Keratinocyte (primary cell): ENCODE measurements around the gene MAGI1. TPM values are rescaled to one million over a fixed set of nuclear protein-coding genes. Genes with fewer than 3 reads are reported as not detected.

Experiments used
- DNase-seq: peaks from one replicate; pipeline ENCODE4 v3.0.0-alpha.2; 2011; ENCODE audit warnings: low read depth, missing footprints, low spot score
- FAIRE-seq: peaks from 2 replicates; lab custom pipeline; 2011; peaks lifted over from hg19 to GRCh38; lab: Jason Lieb, UNC
- H2AFZ ChIP-seq: 2 replicates; pipeline ENCODE4 v1.6.0; 2012; ENCODE audit warnings: low read length, control low read depth, inconsistent platforms; ENCODE audit not compliant: control insufficient read depth
- H3K27ac ChIP-seq: 2 replicates; pipeline ENCODE4 v1.5.1; 2011; ENCODE audit warnings: low read length; ENCODE audit not compliant: control insufficient read depth, insufficient read depth
- H3K27me3 ChIP-seq: 3 replicates; pipeline ENCODE4 v1.6.0; 2011; ENCODE audit warnings: low read length; ENCODE audit not compliant: control insufficient read depth, insufficient read depth; ENCODE audit errors: extremely low read depth
- H3K36me3 ChIP-seq, 2 experiments: 2 replicates in 1 of 2; 3 replicates in 1 of 2; pipeline ENCODE4 v1.5.1; 2011; ENCODE audit warnings: low read length in 2 of 2, mild to moderate bottlenecking in 1 of 2; ENCODE audit not compliant: control insufficient read depth in 2 of 2, insufficient read depth in 2 of 2; ENCODE audit errors: extremely low read depth in 1 of 2
- H3K4me1 ChIP-seq: 3 replicates; pipeline ENCODE4 v1.5.1; 2011; ENCODE audit warnings: low read length; ENCODE audit not compliant: control insufficient read depth, insufficient read depth; ENCODE audit errors: extremely low read depth
- H3K4me2 ChIP-seq: 3 replicates; pipeline ENCODE4 v1.6.0; 2011; ENCODE audit warnings: low read depth, low read length; ENCODE audit not compliant: control insufficient read depth, insufficient read depth; ENCODE audit errors: extremely low read depth
- H3K4me3 ChIP-seq, 3 experiments: fragments of 200-600 bp in 1 of 3; sonication (generic) in 1 of 3; 2 replicates in 2 of 3; 3 replicates in 1 of 3; pipeline ENCODE4 v1.5.1; 2011 to 2016; ENCODE audit warnings: low read length in 3 of 3, mild to moderate bottlenecking in 3 of 3, control low read depth in 2 of 3, inconsistent platforms in 1 of 3, low read depth in 1 of 3, mixed read lengths in 1 of 3, mixed run types in 1 of 3, moderate library complexity in 1 of 3; ENCODE audit not compliant: control insufficient read depth in 2 of 3, insufficient read depth in 2 of 3; ENCODE audit errors: extremely low read depth in 1 of 3
- H3K79me2 ChIP-seq: 2 replicates; pipeline ENCODE4 v1.6.0; 2012; ENCODE audit warnings: low read length; ENCODE audit not compliant: control insufficient read depth, insufficient read depth
- H3K9ac ChIP-seq: 3 replicates; pipeline ENCODE4 v1.6.0; 2011; ENCODE audit warnings: low read length; ENCODE audit not compliant: control insufficient read depth, insufficient read depth; ENCODE audit errors: extremely low read depth
- H3K9me1 ChIP-seq: 3 replicates; pipeline ENCODE4 v1.6.0; 2011; ENCODE audit warnings: low read length; ENCODE audit not compliant: control insufficient read depth, insufficient read depth; ENCODE audit errors: extremely low read depth
- H3K9me3 ChIP-seq: 2 replicates; pipeline ENCODE4 v1.5.1; 2012; ENCODE audit warnings: low read depth, low read length; ENCODE audit not compliant: control insufficient read depth
- H4K20me1 ChIP-seq: 3 replicates; pipeline ENCODE4 v1.6.0; 2011; ENCODE audit warnings: low read length; ENCODE audit not compliant: control insufficient read depth, insufficient read depth; ENCODE audit errors: extremely low read depth
- CTCF ChIP-seq, 3 experiments: IDR thresholded peaks in 1 of 3; conservative IDR thresholded peaks in 1 of 3; optimal IDR thresholded peaks in 1 of 3; 2 replicates in 2 of 3; 3 replicates in 1 of 3; pipeline versions ENCODE3 to v1.5.1; 2011; ENCODE audit warnings: low read length in 3 of 3, mild to moderate bottlenecking in 3 of 3, moderate library complexity in 2 of 3, control low read depth in 1 of 3, inconsistent platforms in 1 of 3; ENCODE audit not compliant: insufficient read depth in 2 of 3; ENCODE audit errors: extremely low read depth in 1 of 3
- EZH2 ChIP-seq: IDR thresholded peaks from one replicate; pipeline ENCODE4 v1.6.1; 2012; ENCODE audit warnings: inconsistent platforms, mild to moderate bottlenecking, low read length, moderate library complexity
- dilution Hi-C: fragments of 300-500 bp; cut with MboI; formaldehyde crosslinking; loops from one replicate; pipeline ENCODE4 v1.7.0; 2020; ENCODE audit warnings: low sequenced_read_pairs; ENCODE audit not compliant: extremely low pct_ligation_motif_present
- polyA plus RNA-seq, 5 experiments: library from polyadenylated mRNA; depleted of rRNA in 3 of 5; stranded (reverse) in 3 of 5; stranded (forward) in 1 of 5; unstranded in 1 of 5; fragments of >200 nt; gene quantifications; 1 replicate in 1 of 5; 2 replicates in 3 of 5; 3 replicates in 1 of 5; pipeline versions ENCODE4 v1.2.1 to v1.2.3, GENCODE V29; 2011 to 2012; ENCODE audit warnings: missing spikeins in 2 of 5, low read depth in 1 of 5, low replicate concordance in 1 of 5

Gene MAGI1
- polyA plus RNA-seq, 1 donor (not counting 4 experiments of a cell fraction or from before 2014, with no cell fraction given), result 10.9 TPM

DNA sequence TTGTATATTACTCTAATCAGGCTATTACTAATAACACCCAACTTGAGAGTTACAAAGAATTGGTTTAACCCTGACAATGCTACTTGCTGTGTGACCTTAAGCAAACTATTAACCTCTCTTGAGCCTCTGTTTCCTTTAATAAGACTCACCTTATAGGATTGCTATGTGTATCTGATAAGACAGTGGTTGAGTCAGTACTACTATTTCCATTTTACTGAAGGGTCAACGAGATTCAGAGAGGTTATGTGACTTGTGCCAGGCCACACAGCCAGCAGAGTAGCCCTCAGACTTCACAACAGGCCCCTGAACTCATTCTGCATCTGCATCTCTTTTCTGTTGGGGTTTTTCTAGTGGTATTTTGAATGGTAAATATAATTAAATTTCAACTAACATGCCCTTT lies 420.1 kb downstream of the MAGI1 start:
- peaks cover 5% of the 10 kb centered on the region for H3K4me1 ChIP-seq
- H3K9me1 ChIP-seq, result no peaks in the 10 kb centered on the region
- no peak overlapping the region for H3K4me2 ChIP-seq
- no peaks in the 10 kb centered on the region for H4K20me1 ChIP-seq
- H3K9me3 ChIP-seq, result no peaks in the 10 kb centered on the region
- H2AFZ ChIP-seq, result no peak overlapping the region
- FAIRE-seq, result no peak
- no peak overlapping the region for H3K27ac ChIP-seq
- H3K4me3 ChIP-seq, result no peak overlapping the region
- no peak for TF ChIP-seq EZH2
- no peak for TF ChIP-seq CTCF (optimal IDR thresholded peaks at IDR 0.05 in 1 of 3, IDR thresholded peaks at IDR 0.05 in 1 of 3, conservative IDR thresholded peaks at IDR 0.05 in 1 of 3; ENCODE audit: extremely low read depth in 1 of 3, insufficient read depth in 2 of 3, low read length in 3 of 3)
- H3K79me2 ChIP-seq, result no peaks in the 10 kb centered on the region
- dilution Hi-C loops, result no loop called here
- no peak overlapping the region for H3K9ac ChIP-seq
- H3K36me3 ChIP-seq, result no peaks in the 10 kb centered on the region
- no peak for DNase-seq
- H3K27me3 ChIP-seq, result no peaks in the 10 kb centered on the region

DNA sequence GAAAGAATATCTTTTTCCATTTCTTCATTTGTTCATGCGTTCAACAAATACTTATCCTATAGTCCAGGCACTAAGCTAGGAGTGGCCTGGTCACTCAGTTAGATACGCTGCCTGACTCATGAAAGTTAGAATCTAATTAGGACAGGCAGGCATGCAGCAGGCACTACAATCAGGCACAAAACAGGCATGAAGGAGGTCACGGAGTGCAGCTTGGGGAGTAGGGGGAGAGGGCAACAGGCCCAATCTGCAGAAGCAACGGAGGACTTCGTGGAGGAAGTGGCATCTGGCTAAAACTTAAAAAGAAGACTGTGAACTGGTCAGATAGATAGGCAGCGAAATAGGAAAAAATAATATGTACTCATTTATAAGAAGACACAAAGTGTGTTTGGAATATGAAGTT lies 420.9 kb downstream of the MAGI1 start:
- Histone ChIP-seq H3K4me3 (no peak overlapping the region), H3K9me1 (no peaks in the 10 kb centered on the region), H3K36me3 (no peaks in the 10 kb centered on the region), H3K9me3 (no peaks in the 10 kb centered on the region), H3K4me2 (no peak overlapping the region), H2AFZ (no peak overlapping the region), H4K20me1 (no peaks in the 10 kb centered on the region), H3K9ac (no peak overlapping the region), H3K4me1 (peaks cover 5% of the 10 kb centered on the region), H3K27me3 (no peaks in the 10 kb centered on the region), H3K79me2 (no peaks in the 10 kb centered on the region), H3K27ac (no peak overlapping the region)
- no peak for TF ChIP-seq EZH2
- DNase-seq, result no peak
- FAIRE-seq, result no peak
- dilution Hi-C loops, result no loop called here

GRCh38 chr3:65617209-65617608 lies 421.5 kb downstream of the MAGI1 start:
- FAIRE-seq (peak; percentile 46), DNase-seq (no peak)
- Histone ChIP-seq H3K79me2 (no peaks in the 10 kb centered on the region), H3K9me3 (no peaks in the 10 kb centered on the region), H3K4me1 (peaks cover 5% of the 10 kb centered on the region), H3K27me3 (no peaks in the 10 kb centered on the region), H3K27ac (no peak overlapping the region), H2AFZ (no peak overlapping the region), H3K9me1 (no peaks in the 10 kb centered on the region), H3K4me2 (no peak overlapping the region), H3K4me3 (no peak overlapping the region), H4K20me1 (no peaks in the 10 kb centered on the region), H3K9ac (no peak overlapping the region), H3K36me3 (no peaks in the 10 kb centered on the region)
- dilution Hi-C loops, result no loop called here
- TF ChIP-seq CTCF (optimal IDR thresholded peaks at IDR 0.05 in 1 of 3, IDR thresholded peaks at IDR 0.05 in 1 of 3, conservative IDR thresholded peaks at IDR 0.05 in 1 of 3; ENCODE audit: extremely low read depth in 1 of 3, insufficient read depth in 2 of 3, low read length in 3 of 3) (no peak), EZH2 (no peak)
